K562 (cell line): ENCODE results near the gene NR6A1. TPM values are rescaled to one million over a fixed set of nuclear protein-coding genes. Genes with fewer than 3 reads are reported as not detected.
A peak's percentile ranks its signal among the peaks of the same experiment; 100 is the strongest.

Source experiments
- ARNT ChIP-seq, 2 experiments: fragments of 450-650 bp; IDR thresholded peaks; 2 replicates each; pipeline ENCODE4 v1.6.1; 2016; ENCODE audit warnings: mild to moderate bottlenecking in 1 of 2
- ATF1 ChIP-seq, 2 experiments: fragments of 450-650 bp in 1 of 2; IDR thresholded peaks; 2 replicates each; pipeline ENCODE4 v1.6.1; 2016; ENCODE audit warnings: missing compliant biosample characterization in 1 of 2, missing genetic modification characterization in 1 of 2
- BMI1 ChIP-seq: fragments of 150-350 bp; IDR thresholded peaks from 2 replicates; pipeline ENCODE4 v1.6.1; 2014; ENCODE audit warnings: low read length
- CHD1 ChIP-seq: fragments of 200-600 bp; sonication (generic); IDR thresholded peaks from one replicate; pipeline ENCODE4 v1.6.1; 2012; ENCODE audit warnings: mild to moderate bottlenecking, moderate library complexity, low read length, inconsistent platforms
- FIP1L1 ChIP-seq: fragments of 200-400 bp; formaldehyde crosslinking; IDR thresholded peaks from 2 replicates; pipeline ENCODE4 v1.6.1; 2018; ENCODE audit warnings: mild to moderate bottlenecking, low read depth, low read length; ENCODE audit not compliant: poor library complexity, severe bottlenecking
- FOXO4 ChIP-seq: fragments of 450-650 bp; formaldehyde crosslinking; IDR thresholded peaks from 2 replicates; pipeline ENCODE4 v1.4.0; 2020; ENCODE audit warnings: mild to moderate bottlenecking, moderate library complexity
- HOXB6 ChIP-seq: fragments of 250-450 bp; sonication (Bioruptor Pico); IDR thresholded peaks from 2 replicates; pipeline ENCODE4 v1.5.1; 2022; ENCODE audit warnings: mild to moderate bottlenecking, borderline replicate concordance
- JUN ChIP-seq, 2 experiments: sonication (generic) in 1 of 2; formaldehyde crosslinking in 1 of 2; IDR thresholded peaks; 2 replicates each; pipeline versions ENCODE4 v1.6.1 to v1.8.0; 2012 to 2022; ENCODE audit warnings: borderline replicate concordance in 2 of 2, mild to moderate bottlenecking in 2 of 2, improper control_type of control experiment in 1 of 2, low read depth in 1 of 2, low read length in 1 of 2, missing genetic modification reagents in 1 of 2
- LEF1 ChIP-seq: fragments of 450-650 bp; IDR thresholded peaks from 2 replicates; pipeline ENCODE4 v1.6.1; 2016; ENCODE audit warnings: mild to moderate bottlenecking
- PBX2 ChIP-seq, 2 experiments: IDR thresholded peaks in 1 of 2; conservative IDR thresholded peaks in 1 of 2; 2 replicates each; pipeline ENCODE4 v1.6.1; 2016; ENCODE audit warnings: low read depth in 2 of 2, mild to moderate bottlenecking in 1 of 2, missing compliant biosample characterization in 1 of 2, missing genetic modification characterization in 1 of 2, moderate library complexity in 1 of 2
- PHTF2 ChIP-seq: fragments of 250-450 bp; sonication (Bioruptor Pico); IDR thresholded peaks from 2 replicates; pipeline ENCODE4 v1.5.0; 2021; ENCODE audit warnings: mild to moderate bottlenecking
- SPI1 ChIP-seq: IDR thresholded peaks from 2 replicates; pipeline ENCODE4 v1.6.1; 2011; ENCODE audit warnings: low read depth, low read length, control low read depth, borderline replicate concordance
- ZNF253 ChIP-seq: fragments of 250-450 bp; sonication (Bioruptor Pico); conservative IDR thresholded peaks from 2 replicates; pipeline ENCODE4 v1.6.1; 2021; ENCODE audit warnings: mild to moderate bottlenecking
- ZNF609 ChIP-seq: sonication (generic); formaldehyde crosslinking; IDR thresholded peaks from 2 replicates; pipeline ENCODE4 v1.8.1; 2023; ENCODE audit warnings: missing genetic modification reagents, mild to moderate bottlenecking, borderline replicate concordance
- ZNF740 ChIP-seq, 3 experiments: fragments of 200-800 bp in 1 of 3; sonication (Bioruptor generic) in 1 of 3; sonication (generic) in 1 of 3; formaldehyde crosslinking in 1 of 3; IDR thresholded peaks; 2 replicates each; pipeline versions ENCODE4 v1.6.1 to v1.8.0; 2016 to 2022; ENCODE audit warnings: mild to moderate bottlenecking in 2 of 3, missing compliant biosample characterization in 2 of 3, missing genetic modification characterization in 2 of 3, missing genetic modification reagents in 1 of 3
- ZNF77 ChIP-seq: fragments of 250-450 bp; sonication (Bioruptor Pico); IDR thresholded peaks from 2 replicates; pipeline ENCODE4 v1.5.0; 2020
- polyA plus RNA-seq, 8 experiments: library from polyadenylated mRNA; depleted of rRNA in 4 of 8; stranded (reverse) in 5 of 8; unstranded in 3 of 8; fragments of >200 nt; fragmentation: Nextera tagmentation in 2 of 8; fragmentation: Illumina TruSeq in 1 of 8; extraction: Ambion mirVana in 2 of 8; extraction: Trizol in 1 of 8; gene quantifications; 2 replicates each; pipeline versions ENCODE4 v1.2.1 to v1.2.3, GENCODE V29; 2011 to 2014; ENCODE audit warnings: inconsistent platforms in 1 of 8, missing spikeins in 1 of 8
- total RNA-seq, 7 experiments: library from RNA; depleted of rRNA in 6 of 7; stranded (reverse); fragments of >200 nt in 6 of 7; fragmentation: Illumina TruSeq in 2 of 7; extraction: Trizol in 2 of 7; gene quantifications; 2 replicates each; pipeline versions ENCODE4 v1.2.1 to v1.2.3, GENCODE V29; 2011 to 2021; ENCODE audit warnings: low replicate concordance in 1 of 7

The NR6A1 gene
- total and polyA plus RNA-seq, 9 of the 15 experiments (the other 6 are each of a cell fraction or from before 2014, with no cell fraction given): 9.7 to 55.4 (median 28.3) TPM

DNA sequence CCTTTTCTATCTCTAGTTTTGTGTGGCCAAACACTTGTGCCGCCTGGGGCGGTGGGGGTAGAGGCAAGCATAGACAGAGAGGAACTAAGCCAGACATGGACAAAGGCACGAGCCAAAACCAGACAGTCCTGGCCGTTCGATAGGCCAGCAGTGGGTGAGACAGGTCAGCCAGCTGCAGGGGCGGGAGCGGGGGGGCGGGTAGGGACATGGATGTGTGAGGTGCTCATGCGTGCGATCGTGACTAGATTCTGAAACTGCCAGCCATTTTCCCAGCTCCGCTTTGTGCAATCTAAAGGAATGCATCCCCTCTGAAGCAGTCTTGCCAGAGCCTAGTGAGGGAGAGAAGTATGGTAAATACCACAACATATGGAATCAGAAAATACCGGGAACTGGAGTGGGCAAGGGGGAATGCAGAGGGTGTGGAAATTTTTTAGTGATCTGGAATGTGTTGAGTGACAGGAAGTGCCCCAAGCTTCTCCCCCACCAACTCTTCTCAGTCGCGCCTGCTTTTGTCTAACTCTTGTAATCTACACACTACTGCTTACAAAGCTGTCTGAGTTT lies 111.9 kb downstream of the NR6A1 start (continued):
- TF ChIP-seq JUN (IDR thresholded peaks at IDR 0.05; ENCODE audit: borderline replicate concordance, low read depth, low read length) (peak; percentile 4; the same call in 1 of the 2 replicates), JUN (CRISPR knock-in tag; IDR thresholded peaks at IDR 0.05; ENCODE audit: borderline replicate concordance) (no peak), BMI1 (no peak), FOXO4 (CRISPR knock-in tag) (no peak), SPI1 (peak; percentile 84), ZNF253 (CRISPR knock-in tag) (no peak), LEF1 (peak; percentile 77), HOXB6 (CRISPR knock-in tag) (no peak), FIP1L1 (no peak), PHTF2 (no peak), ZNF740 (CRISPR knock-in tag; IDR thresholded peaks at IDR 0.05) (peak; percentile 49; the same call in 1 of the 2 replicates), ZNF740 (tag; IDR thresholded peaks at IDR 0.05) (peak in 1 of 2 experiments; percentile 68; a peak in 1 of 4 replicates), CHD1 (peak; percentile 26), ATF1 (CRISPR knock-in tag; IDR thresholded peaks at IDR 0.05) (no peak), ATF1 (tag; IDR thresholded peaks at IDR 0.05) (peak; percentile 47; the same call in 1 of the 2 replicates), ARNT (IDR thresholded peaks at IDR 0.05) (peak in 1 of 2 experiments; percentile 42; a peak in 1 of 4 replicates), ZNF609 (CRISPR knock-in tag) (no peak), PBX2 (CRISPR knock-in tag; IDR thresholded peaks at IDR 0.05; ENCODE audit: low read depth) (peak; percentile 63; the same call in 1 of the 2 replicates), PBX2 (tag; conservative IDR thresholded peaks at IDR 0.05; ENCODE audit: low read depth) (peak; percentile 84), ZNF77 (no peak)
